GM23338 (cell line): ENCODE measurements around the gene NAALADL2. TPM values are rescaled to one million over a fixed set of nuclear protein-coding genes. Genes with fewer than 3 reads are reported as not detected.
A peak's percentile ranks its signal among the peaks of the same experiment; 100 is the strongest.

Source experiments
- ATAC-seq: fragments of 200-7000 bp; cut with Tn5 transposase; 3 replicates; pipeline ENCODE4 v1.9.1; 2020
- DNase-seq: peaks from one replicate; pipeline ENCODE4 v3.0.0-alpha.2; 2015; ENCODE audit warnings: low spot score
- H2AFZ ChIP-seq: fragments of 200-600 bp; sonication (generic); 2 replicates; pipeline ENCODE4 v1.8.0; 2016; ENCODE audit warnings: antibody characterized with exemption, mild to moderate bottlenecking, moderate library complexity
- H3F3A ChIP-seq: fragments of 200-600 bp; sonication (generic); replicated peaks from 2 replicates; pipeline ENCODE4 v1.8.0; 2017; ENCODE audit warnings: antibody characterized with exemption, mixed run types, low read depth
- H3K27ac ChIP-seq: fragments of 200-600 bp; sonication (generic); 2 replicates; pipeline ENCODE4 v1.6.1; 2016; ENCODE audit warnings: low read depth
- H3K27me3 ChIP-seq: fragments of 200-600 bp; sonication (generic); 2 replicates; pipeline ENCODE4 v1.8.0; 2016; ENCODE audit warnings: mild to moderate bottlenecking, mixed run types, moderate library complexity; ENCODE audit not compliant: insufficient read depth
- H3K36me3 ChIP-seq: fragments of 200-600 bp; sonication (generic); 2 replicates; pipeline ENCODE4 v1.8.0; 2016; ENCODE audit warnings: mild to moderate bottlenecking; ENCODE audit not compliant: insufficient read depth
- H3K4me1 ChIP-seq: fragments of 200-600 bp; sonication (generic); 2 replicates; pipeline ENCODE4 v1.8.0; 2016; ENCODE audit warnings: mild to moderate bottlenecking, moderate library complexity; ENCODE audit not compliant: insufficient read depth
- H3K4me2 ChIP-seq: fragments of 200-600 bp; sonication (generic); 2 replicates; pipeline ENCODE4 v1.7.1; 2017; ENCODE audit warnings: mixed run types
- H3K4me3 ChIP-seq: fragments of 200-600 bp; sonication (generic); 2 replicates; pipeline ENCODE4 v1.6.1; 2016; ENCODE audit warnings: mixed run types
- H3K79me2 ChIP-seq: fragments of 200-600 bp; sonication (generic); replicated peaks from 2 replicates; pipeline ENCODE4 v1.8.0; 2017; ENCODE audit warnings: mild to moderate bottlenecking; ENCODE audit not compliant: insufficient read depth
- H3K9me2 ChIP-seq: fragments of 200-600 bp; sonication (generic); 2 replicates; pipeline ENCODE4 v1.8.0; 2017; ENCODE audit not compliant: insufficient read depth
- H4K20me1 ChIP-seq: fragments of 200-600 bp; sonication (generic); replicated peaks from 2 replicates; pipeline ENCODE4 v1.8.0; 2017; ENCODE audit warnings: mild to moderate bottlenecking; ENCODE audit not compliant: insufficient read depth
- H3K27ac Mint-ChIP-seq: 2 replicates; pipeline ENCODE4 v1.8.0; 2020; ENCODE audit warnings: inconsistent platforms, mild to moderate bottlenecking, moderate library complexity, mixed read lengths
- H3K27me3 Mint-ChIP-seq: 3 replicates; pipeline ENCODE4 v1.8.0; 2022; ENCODE audit warnings: low read depth, mild to moderate bottlenecking, moderate library complexity, mixed read lengths, inconsistent platforms; ENCODE audit not compliant: insufficient read depth, poor library complexity
- H3K36me3 Mint-ChIP-seq: 3 replicates; pipeline ENCODE4 v1.8.0; 2021; ENCODE audit warnings: low read depth, mild to moderate bottlenecking, inconsistent platforms, moderate library complexity, mixed read lengths
- H3K4me1 Mint-ChIP-seq: 3 replicates; pipeline ENCODE4 v1.8.0; 2020; ENCODE audit warnings: mild to moderate bottlenecking, inconsistent platforms, mixed read lengths
- H3K4me3 Mint-ChIP-seq: 3 replicates; pipeline ENCODE4 v1.8.0; 2021; ENCODE audit warnings: moderate library complexity, mild to moderate bottlenecking, inconsistent platforms, mixed read lengths
- H3K9me3 Mint-ChIP-seq: 3 replicates; pipeline ENCODE4 v1.8.0; 2020; ENCODE audit warnings: moderate library complexity, mild to moderate bottlenecking, inconsistent platforms, mixed read lengths
- CREB1 ChIP-seq: fragments of 250-450 bp; sonication (Bioruptor Pico); IDR thresholded peaks from 2 replicates; pipeline ENCODE4 v1.5.0; 2020; ENCODE audit warnings: low read depth, mild to moderate bottlenecking, moderate library complexity
- CTCF ChIP-seq, 2 experiments: fragments of 200-600 bp in 1 of 2; sonication (generic) in 1 of 2; conservative IDR thresholded peaks; 2 replicates each; pipeline versions ENCODE4 v1.5.1 to v1.6.1; 2016 to 2017; ENCODE audit warnings: antibody characterized with exemption in 2 of 2, low read depth in 2 of 2, mild to moderate bottlenecking in 2 of 2, moderate library complexity in 1 of 2
- EZH2 ChIP-seq: fragments of 200-600 bp; sonication (generic); IDR thresholded peaks from one replicate; pipeline ENCODE4 v1.8.0; 2017; ENCODE audit warnings: antibody characterized with exemption, mild to moderate bottlenecking, low read depth; ENCODE audit not compliant: unreplicated experiment
- EZH2phosphoT487 ChIP-seq: fragments of 200-600 bp; sonication (generic); IDR thresholded peaks from one replicate; pipeline ENCODE4 v1.8.1; 2018; ENCODE audit warnings: antibody characterized with exemption; ENCODE audit not compliant: unreplicated experiment
- JUNB ChIP-seq: IDR thresholded peaks from one replicate; pipeline ENCODE4 v1.6.1; 2016; ENCODE audit warnings: antibody characterized with exemption; ENCODE audit not compliant: unreplicated experiment
- POLR2AphosphoS5 ChIP-seq: IDR thresholded peaks from 2 replicates; pipeline ENCODE4 v1.6.1; 2016; ENCODE audit warnings: antibody characterized with exemption, low read depth
- STAT1 ChIP-seq: IDR thresholded peaks from one replicate; pipeline ENCODE4 v1.6.1; 2016; ENCODE audit warnings: antibody characterized with exemption; ENCODE audit not compliant: unreplicated experiment
- ZNF114 ChIP-seq: fragments of 250-450 bp; sonication (Bioruptor Pico); IDR thresholded peaks from 2 replicates; pipeline ENCODE4 v1.5.0; 2020; ENCODE audit warnings: mild to moderate bottlenecking, moderate library complexity
- ZNF331 ChIP-seq: fragments of 250-450 bp; sonication (Bioruptor Pico); IDR thresholded peaks from 2 replicates; pipeline ENCODE4 v1.5.0; 2020; ENCODE audit warnings: low read depth, mild to moderate bottlenecking, moderate library complexity
- polyA plus RNA-seq: library from polyadenylated mRNA; unstranded; fragments of >200 nt; fragmentation: Nextera tagmentation; extraction: Ambion mirVana; gene quantifications from 2 replicates; pipeline ENCODE4 v1.2.1, GENCODE V29; 2016
- total RNA-seq: library from RNA; depleted of rRNA; stranded (reverse); fragments of >200 nt; shearing (Covaris generic); gene quantifications from 2 replicates; pipeline ENCODE4 v1.2.3, GENCODE V29; 2014
- TF ChIP-seq, protein P1 (sequence below): IDR thresholded peaks from 2 replicates; pipeline ENCODE4 v1.6.1; 2016; ENCODE audit warnings: antibody characterized with exemption
- TF ChIP-seq, protein P2 (sequence below): IDR thresholded peaks from one replicate; pipeline ENCODE4 v1.6.1; 2018; ENCODE audit warnings: antibody characterized with exemption; ENCODE audit not compliant: unreplicated experiment

The NAALADL2 gene
- total and polyA plus RNA-seq, 2 experiments from 2014 or later = 1.6 to 2.6 TPM

DNA sequence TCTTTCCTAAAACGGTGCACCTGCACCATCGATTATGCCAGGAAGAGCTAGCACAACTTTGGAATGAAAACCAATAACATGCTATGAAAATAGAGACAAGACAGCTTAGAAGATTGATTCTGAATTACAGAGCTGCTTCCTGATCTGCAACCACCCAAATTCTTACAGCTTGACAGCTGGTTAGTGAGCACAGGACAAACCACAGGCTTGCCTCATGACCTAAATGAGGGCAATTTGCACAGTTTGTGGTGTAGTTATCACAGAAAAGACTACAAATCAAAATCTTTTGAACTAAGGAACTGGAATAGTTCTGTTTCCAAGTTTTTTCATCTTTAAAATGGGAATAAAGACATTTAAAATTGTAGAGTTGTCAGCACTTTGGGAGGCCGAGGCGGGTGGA lies 533.5 kb downstream of the NAALADL2 start (continued):
- TF ChIP-seq, protein P1, sequence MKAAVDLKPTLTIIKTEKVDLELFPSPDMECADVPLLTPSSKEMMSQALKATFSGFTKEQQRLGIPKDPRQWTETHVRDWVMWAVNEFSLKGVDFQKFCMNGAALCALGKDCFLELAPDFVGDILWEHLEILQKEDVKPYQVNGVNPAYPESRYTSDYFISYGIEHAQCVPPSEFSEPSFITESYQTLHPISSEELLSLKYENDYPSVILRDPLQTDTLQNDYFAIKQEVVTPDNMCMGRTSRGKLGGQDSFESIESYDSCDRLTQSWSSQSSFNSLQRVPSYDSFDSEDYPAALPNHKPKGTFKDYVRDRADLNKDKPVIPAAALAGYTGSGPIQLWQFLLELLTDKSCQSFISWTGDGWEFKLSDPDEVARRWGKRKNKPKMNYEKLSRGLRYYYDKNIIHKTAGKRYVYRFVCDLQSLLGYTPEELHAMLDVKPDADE = no peak
- TF ChIP-seq STAT1 (no peak), CTCF (conservative IDR thresholded peaks at IDR 0.05; ENCODE audit: low read depth in 2 of 2) (no peak), JUNB (no peak), CREB1 (CRISPR knock-in tag) (no peak), EZH2 (no peak), ZNF114 (CRISPR knock-in tag) (no peak), POLR2AphosphoS5 (no peak), EZH2phosphoT487 (no peak)
- TF ChIP-seq, protein P2, sequence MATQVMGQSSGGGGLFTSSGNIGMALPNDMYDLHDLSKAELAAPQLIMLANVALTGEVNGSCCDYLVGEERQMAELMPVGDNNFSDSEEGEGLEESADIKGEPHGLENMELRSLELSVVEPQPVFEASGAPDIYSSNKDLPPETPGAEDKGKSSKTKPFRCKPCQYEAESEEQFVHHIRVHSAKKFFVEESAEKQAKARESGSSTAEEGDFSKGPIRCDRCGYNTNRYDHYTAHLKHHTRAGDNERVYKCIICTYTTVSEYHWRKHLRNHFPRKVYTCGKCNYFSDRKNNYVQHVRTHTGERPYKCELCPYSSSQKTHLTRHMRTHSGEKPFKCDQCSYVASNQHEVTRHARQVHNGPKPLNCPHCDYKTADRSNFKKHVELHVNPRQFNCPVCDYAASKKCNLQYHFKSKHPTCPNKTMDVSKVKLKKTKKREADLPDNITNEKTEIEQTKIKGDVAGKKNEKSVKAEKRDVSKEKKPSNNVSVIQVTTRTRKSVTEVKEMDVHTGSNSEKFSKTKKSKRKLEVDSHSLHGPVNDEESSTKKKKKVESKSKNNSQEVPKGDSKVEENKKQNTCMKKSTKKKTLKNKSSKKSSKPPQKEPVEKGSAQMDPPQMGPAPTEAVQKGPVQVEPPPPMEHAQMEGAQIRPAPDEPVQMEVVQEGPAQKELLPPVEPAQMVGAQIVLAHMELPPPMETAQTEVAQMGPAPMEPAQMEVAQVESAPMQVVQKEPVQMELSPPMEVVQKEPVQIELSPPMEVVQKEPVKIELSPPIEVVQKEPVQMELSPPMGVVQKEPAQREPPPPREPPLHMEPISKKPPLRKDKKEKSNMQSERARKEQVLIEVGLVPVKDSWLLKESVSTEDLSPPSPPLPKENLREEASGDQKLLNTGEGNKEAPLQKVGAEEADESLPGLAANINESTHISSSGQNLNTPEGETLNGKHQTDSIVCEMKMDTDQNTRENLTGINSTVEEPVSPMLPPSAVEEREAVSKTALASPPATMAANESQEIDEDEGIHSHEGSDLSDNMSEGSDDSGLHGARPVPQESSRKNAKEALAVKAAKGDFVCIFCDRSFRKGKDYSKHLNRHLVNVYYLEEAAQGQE = no peak

GRCh38 chr3:175397372-175397771 lies 538.2 kb downstream of the NAALADL2 start:
- H3K4me3 Mint-ChIP-seq = no peak overlapping the region
- Histone ChIP-seq H4K20me1 (no peaks in the 10 kb centered on the region), H3K79me2 (no peaks in the 10 kb centered on the region), H3K4me3 (no peak overlapping the region), H3K4me2 (no peak overlapping the region), H3K9me2 (no peaks in the 10 kb centered on the region; the same call in 1 of the 2 replicates), H2AFZ (no peak overlapping the region), H3K27ac (no peak overlapping the region), H3K27me3 (no peaks in the 10 kb centered on the region), H3F3A (no peaks in the 10 kb centered on the region), H3K4me1 (peaks cover 22% of the 10 kb centered on the region), H3K36me3 (no peaks in the 10 kb centered on the region)
- H3K27me3 Mint-ChIP-seq = no peaks in the 10 kb centered on the region
- ATAC-seq (no peak), DNase-seq (no peak)
- H3K4me1 Mint-ChIP-seq = peaks cover 26% of the 10 kb centered on the region
- peaks cover 5% of the 10 kb centered on the region; the same call in 1 of the 3 replicates for H3K36me3 Mint-ChIP-seq
- no peaks in the 10 kb centered on the region; the same call in 2 of the 3 replicates for H3K9me3 Mint-ChIP-seq
- H3K27ac Mint-ChIP-seq = peak overlapping the region; percentile 44; the same call in 1 of the 2 replicates
- TF ChIP-seq JUNB (no peak), ZNF331 (CRISPR knock-in tag) (no peak), ZNF114 (CRISPR knock-in tag) (no peak), CREB1 (CRISPR knock-in tag) (no peak), CTCF (conservative IDR thresholded peaks at IDR 0.05; ENCODE audit: low read depth in 2 of 2) (no peak), POLR2AphosphoS5 (no peak), EZH2phosphoT487 (no peak)
- TF ChIP-seq, protein P1 = no peak
- TF ChIP-seq, protein P2 = no peak
